NCI-H2107 treated with DMSO at 0.1 percent for 48 hours (cell line): Measurements from ENCODE around the gene ZNF423.

ENCODE experiments used
- DNase-seq: peaks from one replicate; lab custom pipeline; 2025; ENCODE audit not compliant: unreplicated experiment; lab: John Stamatoyannopoulos, UW

ZNF423 gene

GRCh38 chr16:49631187-49632041, 224.5 kb downstream of the ZNF423 start:
- no peak for DNase-seq

GRCh38 chr16:49630783-49631182, 225.1 kb downstream of the ZNF423 start:
- no peak for DNase-seq

GRCh38 chr16:49629851-49630250, 226.1 kb downstream of the ZNF423 start:
- no peak for DNase-seq

GRCh38 chr16:49628148-49628547, 227.8 kb downstream of the ZNF423 start:
- DNase-seq, result no peak

GRCh38 chr16:49625311-49626065, 230.4 kb downstream of the ZNF423 start:
- no peak for DNase-seq

- DNase-seq, result no peak
These were observed 232.2 kb downstream of the ZNF423 start for GRCh38 chr16:49623501-49624266.

GRCh38 chr16:49622421-49623402, 233.2 kb downstream of the ZNF423 start:
- DNase-seq, result no peak

GRCh38 chr16:49622084-49622390, 233.9 kb downstream of the ZNF423 start:
- no peak for DNase-seq

- DNase-seq, result no peak
These were observed 234.4 kb downstream of the ZNF423 start for GRCh38 chr16:49621241-49622083.

- DNase-seq, result no peak
These were observed 235.1 kb downstream of the ZNF423 start for GRCh38 chr16:49620869-49621240.

GRCh38 chr16:49620158-49620868, 235.6 kb downstream of the ZNF423 start:
- no peak for DNase-seq

- DNase-seq, result no peak
These were observed 236.1 kb downstream of the ZNF423 start for GRCh38 chr16:49619811-49620157.

GRCh38 chr16:49618955-49619354, 237.0 kb downstream of the ZNF423 start:
- no peak for DNase-seq

- no peak for DNase-seq
These were observed 238.1 kb downstream of the ZNF423 start for GRCh38 chr16:49617710-49618330.

- DNase-seq, result no peak
These were observed 238.8 kb downstream of the ZNF423 start for GRCh38 chr16:49617016-49617629.

- DNase-seq, result no peak
These were observed 240.3 kb downstream of the ZNF423 start for GRCh38 chr16:49615576-49615975.

GRCh38 chr16:49610983-49611382, 244.9 kb downstream of the ZNF423 start:
- no peak for DNase-seq

GRCh38 chr16:49608779-49609178, 247.1 kb downstream of the ZNF423 start:
- no peak for DNase-seq
